ENCODE measurements around the gene AP1G2.

AP1G2 gene

DNA sequence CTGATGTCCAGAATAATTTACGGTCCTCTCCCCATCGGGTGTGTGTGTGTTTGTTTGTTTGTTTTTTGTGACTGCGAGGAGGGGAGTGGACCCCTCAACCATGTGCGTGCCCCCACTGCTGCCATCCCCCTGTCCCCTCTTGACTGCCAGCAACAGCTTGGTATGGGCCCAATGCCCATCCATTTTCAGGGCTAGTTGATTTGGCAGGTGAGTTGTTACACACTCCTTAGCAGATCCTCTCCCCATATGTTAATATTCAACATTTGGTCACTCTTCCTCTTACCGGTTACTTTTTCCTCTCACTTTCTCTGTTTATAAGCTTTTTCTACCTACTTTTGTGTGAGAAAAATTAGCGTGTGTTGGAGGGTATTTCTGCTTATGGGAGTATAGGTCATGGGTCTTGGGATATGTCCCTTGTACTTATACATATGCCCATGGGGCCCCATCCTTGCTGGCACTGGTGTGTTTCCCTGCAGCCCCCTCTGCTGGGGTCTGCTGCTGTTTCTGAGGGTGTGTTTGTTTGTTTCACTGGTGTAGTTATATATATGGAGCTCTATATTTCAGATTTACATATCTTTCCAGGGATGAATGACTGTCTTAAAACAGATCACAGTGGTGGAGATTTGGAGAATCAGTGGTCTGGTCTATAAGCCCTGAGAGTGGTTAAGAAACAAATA, 49.8 kb downstream of the AP1G2 start:
- peaks cover 19% of the 10 kb centered on the region for H3K4me1 ChIP-seq (ENCODE audit: insufficient read depth, low read length)
- no peak overlapping the region for H3K27ac ChIP-seq (ENCODE audit: low read depth, low read length)
- no peak overlapping the region for H3K4me3 ChIP-seq (ENCODE audit: low read depth in 1 of 2, low read length in 2 of 2)

DNA sequence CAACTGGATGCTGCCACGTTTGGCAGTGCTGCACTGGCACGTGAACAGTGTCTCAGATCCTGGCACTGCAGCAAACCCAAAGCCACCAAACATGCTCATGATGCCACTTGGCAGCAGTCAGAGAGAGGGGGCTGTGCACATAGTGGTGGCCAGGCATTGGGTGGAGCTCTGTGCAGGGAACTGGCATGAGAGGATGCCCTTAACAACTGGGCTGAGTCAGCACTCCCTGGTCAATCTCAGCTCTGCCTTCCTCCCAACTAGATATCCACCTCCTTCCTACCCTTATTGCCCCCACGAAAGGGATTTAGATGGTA, 53.0 kb downstream of the AP1G2 start:
- no peak overlapping the region for H3K27ac ChIP-seq (ENCODE audit: low read depth, low read length)

More for the DNA sequence above, 49.8 kb downstream of the AP1G2 start:
- no peak overlapping the region for H3K9ac ChIP-seq (ENCODE audit: low read length)
- no peaks in the 10 kb centered on the region for H3K27me3 ChIP-seq (ENCODE audit: control insufficient read depth in 1 of 2, insufficient read depth in 2 of 2, low read length in 2 of 2)
- H3K36me3 ChIP-seq (ENCODE audit: insufficient read depth, low read length) = no peaks in the 10 kb centered on the region
- H3K9me3 ChIP-seq (ENCODE audit: low read length) = no peaks in the 10 kb centered on the region

DNA sequence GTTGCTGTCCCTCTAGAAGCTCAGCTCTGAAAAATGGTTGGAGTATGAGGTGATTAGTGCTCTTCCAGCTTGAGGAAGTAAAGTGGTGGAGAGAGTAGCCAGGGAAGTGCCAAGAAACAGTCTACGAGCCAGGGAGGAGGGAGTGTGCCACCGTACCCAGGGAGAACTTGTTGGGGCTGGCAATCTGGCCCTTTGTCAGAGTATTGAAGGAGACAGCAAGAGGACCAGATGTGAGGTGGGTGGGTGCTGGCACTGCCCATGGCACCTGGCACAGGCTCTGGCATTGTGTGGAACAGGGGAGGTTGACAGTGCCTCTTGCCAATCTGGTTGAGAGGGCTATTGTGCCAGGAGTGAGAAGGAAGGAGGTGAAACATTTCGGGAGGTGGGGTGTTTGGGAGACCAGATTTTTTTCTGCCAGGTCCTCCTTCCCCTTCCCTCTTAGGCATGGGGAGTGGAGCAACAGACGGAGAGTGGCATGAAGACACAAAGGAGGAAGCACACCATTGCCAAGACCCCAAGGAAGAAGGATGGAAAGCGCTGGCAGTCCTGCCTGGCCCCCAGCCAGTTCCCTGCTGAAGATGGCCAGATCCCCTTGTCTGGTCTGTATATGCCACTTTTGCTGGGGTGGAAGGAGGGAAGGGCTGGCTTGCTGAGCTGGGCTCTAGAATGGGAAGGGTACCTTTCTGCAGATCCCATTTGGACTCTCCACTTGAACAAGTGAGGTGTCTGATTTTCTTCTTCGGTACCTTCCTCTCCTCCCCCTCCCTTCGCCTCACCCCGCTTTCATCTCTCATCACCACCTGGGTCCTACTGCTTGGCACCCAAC, 53.6 kb downstream of the AP1G2 start:
- H3K27ac ChIP-seq (ENCODE audit: low read depth, low read length) = peak overlapping the region; percentile 10
- no peaks in the 10 kb centered on the region for H3K27me3 ChIP-seq (ENCODE audit: control insufficient read depth in 1 of 2, insufficient read depth in 2 of 2, low read length in 2 of 2)
- no peaks in the 10 kb centered on the region for H3K36me3 ChIP-seq (ENCODE audit: insufficient read depth, low read length)
- H3K9me3 ChIP-seq (ENCODE audit: low read length) = no peaks in the 10 kb centered on the region
- H3K9ac ChIP-seq (ENCODE audit: low read length) = no peak overlapping the region
- peaks cover 19% of the 10 kb centered on the region for H3K4me1 ChIP-seq (ENCODE audit: insufficient read depth, low read length)
- H3K4me3 ChIP-seq (ENCODE audit: low read depth in 1 of 2, low read length in 2 of 2) = no peak overlapping the region

More for the DNA sequence above, 53.0 kb downstream of the AP1G2 start:
- H3K4me1 ChIP-seq (ENCODE audit: insufficient read depth, low read length) = peaks cover 19% of the 10 kb centered on the region
- no peaks in the 10 kb centered on the region for H3K27me3 ChIP-seq (ENCODE audit: control insufficient read depth in 1 of 2, insufficient read depth in 2 of 2, low read length in 2 of 2)
- no peak overlapping the region for H3K9ac ChIP-seq (ENCODE audit: low read length)
- H3K9me3 ChIP-seq (ENCODE audit: low read length) = no peaks in the 10 kb centered on the region
- no peak overlapping the region for H3K4me3 ChIP-seq (ENCODE audit: low read depth in 1 of 2, low read length in 2 of 2)
- H3K36me3 ChIP-seq (ENCODE audit: insufficient read depth, low read length) = no peaks in the 10 kb centered on the region

DNA sequence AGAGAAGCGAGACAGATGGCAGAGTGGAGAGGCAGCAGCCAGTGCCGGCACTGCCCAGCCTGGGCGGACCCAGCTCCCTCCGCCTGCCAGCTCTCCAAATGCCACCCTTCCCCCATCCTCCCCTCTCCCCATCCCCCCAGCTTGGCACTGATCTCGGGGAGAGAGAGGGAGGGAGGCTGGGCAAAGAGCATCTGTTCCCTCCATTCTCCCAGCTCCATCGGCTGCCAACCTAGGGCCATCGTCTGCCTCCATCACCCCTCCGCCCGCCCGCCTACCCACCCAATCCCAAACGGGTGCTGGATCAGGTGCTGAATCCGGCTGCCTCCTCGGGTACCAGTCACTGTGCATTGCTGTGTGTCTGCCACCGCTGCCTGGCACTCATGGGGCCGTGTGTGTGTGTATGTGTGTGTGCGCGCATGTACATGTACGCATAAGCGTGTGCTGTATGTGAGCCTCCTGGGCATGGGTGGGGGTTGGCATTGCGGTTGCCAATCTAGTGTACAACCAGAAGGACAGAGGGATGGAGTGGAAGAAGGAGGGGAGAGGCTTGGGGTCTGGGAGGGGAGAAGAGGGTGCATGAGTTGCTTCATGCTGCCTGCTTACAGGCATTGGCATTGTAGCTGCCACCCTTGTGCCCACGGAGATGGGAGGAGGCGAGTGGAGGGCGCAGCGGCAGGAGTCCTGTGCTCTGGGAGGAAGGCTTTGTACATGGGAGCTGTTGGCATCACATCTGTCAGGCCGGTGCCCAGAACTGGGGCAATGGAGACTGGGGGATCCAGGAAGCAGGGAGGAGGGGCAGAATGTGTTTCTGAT, 54.4 kb downstream of the AP1G2 start:
- Histone ChIP-seq H3K9me3 (ENCODE audit: low read length) (no peaks in the 10 kb centered on the region), H3K27me3 (ENCODE audit: control insufficient read depth in 1 of 2, insufficient read depth in 2 of 2, low read length in 2 of 2) (no peaks in the 10 kb centered on the region), H3K36me3 (ENCODE audit: insufficient read depth, low read length) (no peaks in the 10 kb centered on the region), H3K9ac (ENCODE audit: low read length) (no peak overlapping the region), H3K27ac (ENCODE audit: low read depth, low read length) (peak overlapping the region; percentile 10), H3K4me3 (ENCODE audit: low read depth in 1 of 2, low read length in 2 of 2) (no peak overlapping the region), H3K4me1 (ENCODE audit: insufficient read depth, low read length) (peaks cover 19% of the 10 kb centered on the region)

DNA sequence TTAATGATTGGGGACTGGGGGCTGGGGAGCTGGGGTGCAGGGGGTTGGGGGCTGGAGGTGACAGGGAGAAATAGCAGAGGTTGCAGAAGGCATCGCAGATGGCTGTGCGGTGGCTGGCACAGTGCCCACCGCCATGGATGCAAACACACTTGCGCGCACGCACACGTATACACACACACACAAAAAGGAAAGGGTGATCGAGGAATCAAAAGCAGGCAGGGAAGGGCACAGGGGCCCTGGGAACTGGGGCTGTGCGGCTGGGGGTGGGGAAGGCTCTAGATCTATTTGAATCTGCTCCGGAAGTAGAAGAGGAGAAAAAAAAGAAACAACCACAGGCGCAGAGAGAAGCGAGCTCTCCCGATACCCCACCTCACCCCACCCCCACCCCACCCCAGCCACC, 55.4 kb downstream of the AP1G2 start:
- Histone ChIP-seq H3K9me3 (ENCODE audit: low read length) (no peaks in the 10 kb centered on the region), H3K9ac (ENCODE audit: low read length) (no peak overlapping the region), H3K4me1 (ENCODE audit: insufficient read depth, low read length) (peaks cover 19% of the 10 kb centered on the region), H3K27ac (ENCODE audit: low read depth, low read length) (no peak overlapping the region), H3K4me3 (ENCODE audit: low read depth in 1 of 2, low read length in 2 of 2) (no peak overlapping the region), H3K36me3 (ENCODE audit: insufficient read depth, low read length) (peaks cover 7% of the 10 kb centered on the region), H3K27me3 (ENCODE audit: control insufficient read depth in 1 of 2, insufficient read depth in 2 of 2, low read length in 2 of 2) (no peaks in the 10 kb centered on the region)
